Activated CD8-positive, alpha-beta T cell treated with anti-CD3 and anti-CD28 coated beads for 36 hours (primary cell): ENCODE measurements around the gene WDR54. TPM values are rescaled to one million over a fixed set of nuclear protein-coding genes. Genes with fewer than 3 reads are reported as not detected.
A peak's percentile ranks its signal among the peaks of the same experiment; 100 is the strongest.

Source experiments
- ATAC-seq: fragments of 200-7000 bp; cut with Tn5 transposase; one replicate; pipeline ENCODE4 v1.10.0; 2021; ENCODE audit warnings: mild to moderate bottlenecking, moderate library complexity
- CTCF ChIA-PET: fragments of 350-600 bp; sonication (Branson Sonifier 250); formaldehyde crosslinking; loops from one replicate; lab custom pipeline; 2021; ENCODE audit warnings: antibody characterized with exemption; lab: Charles Lee
- POLR2A ChIA-PET: fragments of 350-600 bp; sonication (Branson Sonifier 250); formaldehyde crosslinking; loops from one replicate; lab custom pipeline; 2021; ENCODE audit warnings: antibody characterized with exemption; lab: Charles Lee
- DNase-seq: peaks from one replicate; pipeline ENCODE4 v3.0.0-alpha.2; 2020
- H3K27ac Mint-ChIP-seq: one replicate; pipeline ENCODE4 v1.8.0; 2021; ENCODE audit warnings: mild to moderate bottlenecking, mixed read lengths
- H3K27me3 Mint-ChIP-seq: one replicate; pipeline ENCODE4 v1.8.0; 2021; ENCODE audit warnings: mixed read lengths
- H3K36me3 Mint-ChIP-seq: one replicate; pipeline ENCODE4 v1.8.0; 2021; ENCODE audit warnings: low read depth, mixed read lengths
- H3K4me1 Mint-ChIP-seq: one replicate; pipeline ENCODE4 v1.8.0; 2021; ENCODE audit warnings: low read depth, mixed read lengths
- H3K4me3 Mint-ChIP-seq: one replicate; pipeline ENCODE4 v1.8.0; 2021; ENCODE audit warnings: mild to moderate bottlenecking, moderate library complexity, mixed read lengths
- H3K9me3 Mint-ChIP-seq: one replicate; pipeline ENCODE4 v1.8.0; 2021; ENCODE audit warnings: mixed read lengths
- intact Hi-C: fragments of 100-400 bp; cut with micrococcal nuclease; formaldehyde crosslinking; loops from one replicate; pipeline ENCODE4 v1.10.0; 2022
- total RNA-seq, 2 experiments: library from RNA; stranded (reverse); gene quantifications; one replicate each; pipeline ENCODE4 v1.2.3, GENCODE V29; 2021
- TF ChIP-seq, protein P1 (sequence below): fragments of 200-600 bp; IDR thresholded peaks from one replicate; pipeline ENCODE4 v1.8.0; 2022; ENCODE audit warnings: antibody characterized with exemption, mild to moderate bottlenecking

WDR54 gene
- total RNA-seq, 2 experiments from 2014 or later = 129 to 132 TPM

- intact Hi-C loops = loop anchor here (10.0 kb wide), 1 partner anchor 136 kb away; no protein-coding TSS in a partner anchor
- Mint-ChIP-seq H3K9me3 (no peaks in the 10 kb centered on the region), H3K27me3 (no peaks in the 10 kb centered on the region), H3K36me3 (no peaks in the 10 kb centered on the region), H3K4me1 (peaks cover 2% of the 10 kb centered on the region), H3K27ac (no peak overlapping the region), H3K4me3 (peak overlapping the region; percentile 86)
- TF ChIP-seq, protein P1, sequence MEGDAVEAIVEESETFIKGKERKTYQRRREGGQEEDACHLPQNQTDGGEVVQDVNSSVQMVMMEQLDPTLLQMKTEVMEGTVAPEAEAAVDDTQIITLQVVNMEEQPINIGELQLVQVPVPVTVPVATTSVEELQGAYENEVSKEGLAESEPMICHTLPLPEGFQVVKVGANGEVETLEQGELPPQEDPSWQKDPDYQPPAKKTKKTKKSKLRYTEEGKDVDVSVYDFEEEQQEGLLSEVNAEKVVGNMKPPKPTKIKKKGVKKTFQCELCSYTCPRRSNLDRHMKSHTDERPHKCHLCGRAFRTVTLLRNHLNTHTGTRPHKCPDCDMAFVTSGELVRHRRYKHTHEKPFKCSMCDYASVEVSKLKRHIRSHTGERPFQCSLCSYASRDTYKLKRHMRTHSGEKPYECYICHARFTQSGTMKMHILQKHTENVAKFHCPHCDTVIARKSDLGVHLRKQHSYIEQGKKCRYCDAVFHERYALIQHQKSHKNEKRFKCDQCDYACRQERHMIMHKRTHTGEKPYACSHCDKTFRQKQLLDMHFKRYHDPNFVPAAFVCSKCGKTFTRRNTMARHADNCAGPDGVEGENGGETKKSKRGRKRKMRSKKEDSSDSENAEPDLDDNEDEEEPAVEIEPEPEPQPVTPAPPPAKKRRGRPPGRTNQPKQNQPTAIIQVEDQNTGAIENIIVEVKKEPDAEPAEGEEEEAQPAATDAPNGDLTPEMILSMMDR = no peak
- no peak for DNase-seq
- no peak for ATAC-seq
- POLR2A ChIA-PET = interaction anchor here (0.7 to 2.2 kb wide), 4 partner anchors 9 to 242 kb away, joined by 3 to 9 read pairs (median 3); partner anchors contain the start of genes BOLA3, C2orf81 and WDR54
- CTCF ChIA-PET = interaction anchor here (1.0 to 3.1 kb wide), 21 partner anchors 9 to 609 kb away, joined by 3 to 22 read pairs (median 4); partner anchors contain the start of genes CCDC142, DCTN1, INO80B and TTC31
Measured at GRCh38 chr2:74390606-74391005, 30.9 kb upstream of the WDR54 start.

DNA sequence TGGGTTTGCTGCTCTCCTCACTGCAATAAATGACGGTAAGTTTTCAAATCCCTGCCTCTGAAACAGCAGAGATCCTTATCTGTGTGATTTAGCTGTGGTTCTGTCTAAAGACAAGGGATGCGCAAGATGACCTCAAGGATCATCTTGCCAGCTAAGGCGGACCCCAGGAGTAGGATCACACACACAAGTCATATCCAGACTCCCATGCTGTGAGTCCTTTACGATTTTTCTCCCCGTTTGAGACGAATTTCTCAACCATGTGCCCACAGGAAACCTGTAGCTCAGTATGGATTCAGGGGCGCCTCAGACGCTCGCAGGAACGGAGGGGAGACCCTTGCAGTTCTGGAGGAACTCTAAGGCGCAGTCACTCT lies 30.3 kb upstream of the WDR54 start:
- intact Hi-C loops = loop anchor here (10.0 kb wide), 1 partner anchor 136 kb away; no protein-coding TSS in a partner anchor
- Mint-ChIP-seq H3K4me1 (peaks cover 2% of the 10 kb centered on the region), H3K36me3 (no peaks in the 10 kb centered on the region), H3K9me3 (no peaks in the 10 kb centered on the region), H3K27me3 (no peaks in the 10 kb centered on the region), H3K27ac (peak overlapping the region; percentile 99), H3K4me3 (peak overlapping the region; percentile 86)
- ATAC-seq = peak; percentile 21
- no peak for DNase-seq
- TF ChIP-seq, protein P1 = no peak
- ChIA-PET POLR2A (interaction anchor here (0.6 to 2.2 kb wide), 12 partner anchors 9 to 243 kb away, joined by 3 to 9 read pairs (median 3); partner anchors contain the start of genes BOLA3, C2orf81, INO80B and WDR54), CTCF (interaction anchor here (0.7 to 3.6 kb wide), 32 partner anchors 9 to 711 kb away, joined by 3 to 24 read pairs (median 4); partner anchors contain the start of genes CCDC142, DCTN1, INO80B and MOB1A)

DNA sequence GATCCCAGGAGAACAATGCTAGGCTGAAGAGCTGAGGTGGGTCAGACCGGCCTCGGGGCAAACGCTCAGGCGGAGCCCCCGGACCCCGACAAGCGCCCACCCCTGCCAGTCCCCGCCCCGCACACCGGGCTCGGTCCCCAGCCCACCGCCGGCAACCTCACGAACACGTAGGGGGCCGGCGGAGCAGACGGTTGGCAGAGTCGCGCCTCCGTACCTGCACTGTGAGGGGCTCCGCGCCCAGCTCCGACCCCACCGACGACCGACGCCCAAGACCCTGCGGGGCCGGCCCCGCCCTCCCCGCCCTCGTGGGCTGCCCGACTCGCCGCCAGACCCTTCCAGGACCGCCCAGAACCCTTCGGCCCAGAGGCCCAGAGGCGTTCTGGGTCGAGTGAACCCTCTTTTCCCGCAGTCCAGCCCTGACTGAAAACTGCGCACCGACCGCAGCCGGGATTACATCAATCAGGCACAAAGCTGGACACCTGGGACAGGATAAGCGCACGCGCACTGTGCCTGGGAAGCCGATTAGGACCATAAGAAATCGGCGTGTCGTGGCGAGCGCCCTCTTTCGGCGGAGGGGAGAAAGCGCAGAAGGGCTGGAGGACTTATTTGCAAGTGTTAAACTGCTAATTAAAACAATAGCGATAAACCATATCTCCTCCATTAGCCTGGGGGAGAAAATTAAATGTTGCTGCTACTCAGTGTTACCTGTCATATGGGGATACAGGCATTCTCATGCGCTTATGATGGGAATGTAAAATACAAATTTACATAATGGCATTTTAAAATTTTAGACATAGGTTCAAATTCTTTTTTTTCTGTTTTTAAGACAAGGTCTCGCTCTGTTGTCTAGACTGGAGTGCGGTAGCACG lies 29.7 kb upstream of the WDR54 start:
- CTCF ChIA-PET = interaction anchor here (0.7 to 3.6 kb wide), 34 partner anchors 10 to 712 kb away, joined by 3 to 24 read pairs (median 4); partner anchors contain the start of genes CCDC142, DCTN1, INO80B and MOB1A
- peak; percentile 92 for ATAC-seq
- intact Hi-C loops = loop anchor here (10.0 kb wide), 1 partner anchor 137 kb away; no protein-coding TSS in a partner anchor
- Mint-ChIP-seq H3K27ac (peak overlapping the region; percentile 99), H3K27me3 (no peaks in the 10 kb centered on the region), H3K9me3 (no peaks in the 10 kb centered on the region), H3K4me3 (peak overlapping the region; percentile 86), H3K36me3 (no peaks in the 10 kb centered on the region), H3K4me1 (peaks cover 2% of the 10 kb centered on the region)
- POLR2A ChIA-PET = interaction anchor here (0.6 to 2.2 kb wide), 14 partner anchors 10 to 195 kb away, joined by 3 to 9 read pairs (median 3); partner anchors contain the start of genes C2orf81, INO80B and WDR54
- TF ChIP-seq, protein P1 = peak; percentile 96
- DNase-seq = peak; percentile 95

- peaks cover 2% of the 10 kb centered on the region for H3K4me1 Mint-ChIP-seq
- TF ChIP-seq, protein P1 = no peak
- H3K9me3 Mint-ChIP-seq = no peaks in the 10 kb centered on the region
- peak overlapping the region; percentile 45 for H3K27ac Mint-ChIP-seq
- H3K36me3 Mint-ChIP-seq = no peaks in the 10 kb centered on the region
- DNase-seq = no peak
- peak overlapping the region; percentile 86 for H3K4me3 Mint-ChIP-seq
- H3K27me3 Mint-ChIP-seq = no peaks in the 10 kb centered on the region
- no peak for ATAC-seq
- intact Hi-C loops = loop anchor here (10.0 kb wide), 1 partner anchor 138 kb away; no protein-coding TSS in a partner anchor
- CTCF ChIA-PET = interaction anchor here (0.7 to 3.6 kb wide), 15 partner anchors 9 to 712 kb away, joined by 3 to 24 read pairs (median 4); partner anchors contain the start of genes CCDC142, INO80B, MOB1A and STAMBP
- POLR2A ChIA-PET = interaction anchor here (0.6 to 2.2 kb wide), 10 partner anchors 10 to 189 kb away, joined by 3 to 9 read pairs (median 3); partner anchors contain the start of genes C2orf81, INO80B and WDR54
Measured at GRCh38 chr2:74392449-74392743, 29.1 kb upstream of the WDR54 start.
